BLaER1 treated with 17β-estradiol and CSF1 and Interleukin-3, amounts not matched to agents 10 nM and 100 nM (cell line): Measurements from ENCODE around the gene ZNF728.
"Not testable (repeated sequence)": the region's sequence is repeated elsewhere in the genome, so short reads cannot be mapped to it uniquely, and the experiment has no call there.

ENCODE experiments used
- H3K27ac ChIP-seq, 11 experiments: shearing (Covaris generic); formaldehyde crosslinking; 2 replicates each; pipeline ENCODE4 v1.8.1; 2022
- H3K27me3 ChIP-seq, 11 experiments: shearing (Covaris generic); formaldehyde crosslinking; 2 replicates each; pipeline ENCODE4 v1.8.1; 2022
- H3K36me3 ChIP-seq, 11 experiments: shearing (Covaris generic); formaldehyde crosslinking; 2 replicates each; pipeline ENCODE4 v1.8.1; 2022
- H3K4me1 ChIP-seq, 10 experiments: shearing (Covaris generic); formaldehyde crosslinking; 2 replicates each; pipeline ENCODE4 v1.8.1; 2022
- H3K4me2 ChIP-seq, 11 experiments: shearing (Covaris generic); formaldehyde crosslinking; 2 replicates each; pipeline ENCODE4 v1.8.1; 2022
- H3K4me3 ChIP-seq, 10 experiments: shearing (Covaris generic); formaldehyde crosslinking; 2 replicates each; pipeline ENCODE4 v1.8.1; 2022
- H3K9ac ChIP-seq, 11 experiments: shearing (Covaris generic); formaldehyde crosslinking; 2 replicates each; pipeline ENCODE4 v1.8.1; 2022
- H3K9me3 ChIP-seq, 11 experiments: shearing (Covaris generic); formaldehyde crosslinking; replicated peaks in 1 of 11; 2 replicates each; pipeline ENCODE4 v1.8.1; 2022
- H4K20me1 ChIP-seq, 11 experiments: shearing (Covaris generic); formaldehyde crosslinking; 2 replicates each; pipeline ENCODE4 v1.8.1; 2022
- Cebpa-rat ChIP-seq, 11 experiments: shearing (Covaris generic); IDR thresholded peaks; 2 replicates each; pipeline ENCODE4 v1.8.1; 2022

The ZNF728 gene

DNA sequence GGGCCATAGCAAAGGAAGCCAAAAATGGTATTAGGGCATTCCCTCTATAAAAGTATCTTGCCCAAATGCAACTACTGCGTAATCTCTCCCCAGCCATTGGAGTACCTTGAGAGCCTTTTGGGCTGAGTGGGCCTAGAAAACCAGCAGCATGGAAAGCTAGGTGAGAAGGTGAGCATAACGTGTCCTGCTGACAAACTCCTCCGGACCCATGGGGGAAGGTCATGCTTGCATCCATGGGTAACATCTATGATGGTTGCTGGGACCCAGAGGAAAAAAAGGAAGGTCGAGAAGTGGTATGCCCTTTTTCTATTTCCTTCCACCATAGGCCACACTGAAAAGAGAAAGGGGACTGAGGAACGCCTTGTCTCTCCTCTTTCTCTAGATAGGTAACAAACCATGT is 57.4 kb downstream of the ZNF728 start:
- Histone ChIP-seq H3K4me2 (no peak overlapping the region), H3K4me1 (no peaks in the 10 kb centered on the region), H3K9me3 (peaks cover 79 to 94% (median 86%) of the 10 kb centered on the region in 11 experiments), H3K27me3 (no peaks in the 10 kb centered on the region), H3K4me3 (peak overlapping the region in 2 of 10 experiments; percentile 3 to 19; a peak in 1 of 20 replicates), H3K36me3 (no peaks in the 10 kb centered on the region), H4K20me1 (no peaks in the 10 kb centered on the region), H3K9ac (no peak overlapping the region), H3K27ac (no peak overlapping the region)
- no peak for TF ChIP-seq Cebpa-rat (IDR thresholded peaks at IDR 0.05)

- Histone ChIP-seq H3K4me2 (no peak overlapping the region), H3K27me3 (no peaks in the 10 kb centered on the region), H3K4me3 (no peak overlapping the region), H3K36me3 (no peaks in the 10 kb centered on the region), H3K9ac (no peak overlapping the region), H3K27ac (no peak overlapping the region), H4K20me1 (no peaks in the 10 kb centered on the region), H3K4me1 (no peaks in the 10 kb centered on the region), H3K9me3 (peaks cover 10 to 41% (median 24%) of the 10 kb centered on the region in 11 experiments; a peak in 21 of 22 replicates)
- TF ChIP-seq Cebpa-rat (IDR thresholded peaks at IDR 0.05): no peak
These were observed 67.8 kb downstream of the ZNF728 start for GRCh38 chr19:22935151-22935550.

GRCh38 chr19:22927576-22927975 is 75.4 kb downstream of the ZNF728 start:
- not testable (repeated sequence) for H3K36me3 ChIP-seq, H4K20me1 ChIP-seq, H3K9ac ChIP-seq, H3K4me3 ChIP-seq, H3K27me3 ChIP-seq, H3K4me1 ChIP-seq, H3K27ac ChIP-seq, H3K4me2 ChIP-seq
- peaks cover 30 to 48% (median 43%) of the 10 kb centered on the region in 11 experiments for H3K9me3 ChIP-seq

GRCh38 chr19:22925181-22925580 is 77.8 kb downstream of the ZNF728 start:
- not testable (repeated sequence) for H3K4me2 ChIP-seq, H3K4me3 ChIP-seq, H3K4me1 ChIP-seq

More at GRCh38 chr19:22925181-22925580, 77.8 kb downstream of the ZNF728 start:
- not testable (repeated sequence) for H4K20me1 ChIP-seq, H3K36me3 ChIP-seq, H3K9ac ChIP-seq, H3K27me3 ChIP-seq, H3K27ac ChIP-seq
- peaks cover 30 to 61% (median 42%) of the 10 kb centered on the region in 11 experiments for H3K9me3 ChIP-seq
